ENCODE results near the gene C7orf57.

The C7orf57 gene

DNA sequence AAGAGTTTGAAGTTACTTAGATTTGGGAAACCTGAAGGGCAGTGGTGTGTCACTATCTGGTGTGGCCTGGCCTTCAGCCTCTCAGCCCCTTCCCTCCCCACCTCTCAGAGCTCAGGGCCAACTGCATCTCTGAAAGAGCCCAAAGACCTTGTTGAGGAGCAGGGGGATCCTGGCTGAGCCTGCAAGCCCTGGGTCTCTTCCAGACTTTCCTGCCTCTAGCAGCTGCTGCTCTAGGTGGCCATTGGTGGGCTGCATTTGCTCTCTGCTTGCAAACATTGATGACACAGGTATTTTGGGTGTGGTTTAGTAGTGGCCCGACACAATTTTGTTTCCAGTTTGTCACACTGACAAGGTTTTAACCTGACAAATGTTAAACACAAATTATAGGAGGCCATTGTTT lies 50.6 kb downstream of the C7orf57 start:
- no peak overlapping the region for H3K4ac ChIP-seq (ENCODE audit: low read depth, low read length)
- H3K27me3 ChIP-seq (ENCODE audit: insufficient read depth, low read length, poor library complexity): no peaks in the 10 kb centered on the region
- no peak overlapping the region for H4K8ac ChIP-seq (ENCODE audit: low read depth, low read length)
- H3K79me2 ChIP-seq (ENCODE audit: control insufficient read depth, insufficient read depth, low read length): peaks cover 8% of the 10 kb centered on the region
- no peak overlapping the region for H3K27ac ChIP-seq (ENCODE audit: low read depth, low read length)
- no peak overlapping the region for H2BK15ac ChIP-seq (replicated peaks; ENCODE audit: low read depth)
- H3K36me3 ChIP-seq (ENCODE audit: control insufficient read depth, insufficient read depth, low read length): no peaks in the 10 kb centered on the region
- no peak overlapping the region for H3K56ac ChIP-seq (ENCODE audit: low read length)
- no peak overlapping the region for H3K4me3 ChIP-seq (ENCODE audit: low read length)
- peak overlapping the region; percentile 23 for H2BK5ac ChIP-seq (ENCODE audit: low read length)
- H3K18ac ChIP-seq (ENCODE audit: low read length): peak overlapping the region; percentile 24
- H3K4me1 ChIP-seq (ENCODE audit: control insufficient read depth, low read depth, low read length): peaks cover 4% of the 10 kb centered on the region
- WGBS (ENCODE audit: extremely low coverage, insufficient coverage, low lambda C conversion rate): no CpG with 5 or more reads among the region's 1 CpG
- no peak overlapping the region for H3K23ac ChIP-seq (ENCODE audit: low read length)
- DNase-seq: no peak
- peaks cover 5% of the 10 kb centered on the region for H3K79me1 ChIP-seq (ENCODE audit: low read length)
- H4K5ac ChIP-seq (ENCODE audit: low read length): no peak overlapping the region
- H3K4me2 ChIP-seq (ENCODE audit: low read length): no peak overlapping the region
- no peak overlapping the region for H3K9ac ChIP-seq (ENCODE audit: low read length)
- H2AK5ac ChIP-seq (ENCODE audit: low read length): no peak overlapping the region
- H2BK120ac ChIP-seq (ENCODE audit: low read depth, low read length): no peak overlapping the region

DNA sequence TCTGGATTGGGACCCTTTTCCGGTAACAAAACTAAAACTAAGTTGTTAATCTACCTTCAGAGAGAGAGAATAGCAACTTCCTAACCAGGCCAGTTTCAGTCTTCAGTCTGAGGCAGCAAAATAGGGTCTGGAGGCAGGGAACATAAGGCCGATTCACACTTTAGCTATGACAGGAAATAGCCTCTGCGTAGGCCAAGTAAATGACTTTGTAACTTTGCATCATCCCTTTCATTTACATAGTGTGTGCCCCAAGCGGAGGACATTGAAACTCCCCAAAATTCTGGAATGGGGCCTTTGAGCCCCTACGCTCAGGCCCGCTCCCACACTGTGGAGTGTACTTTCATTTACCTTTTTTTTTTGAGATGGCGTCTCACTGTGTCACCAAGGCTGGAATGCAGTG lies 52.0 kb downstream of the C7orf57 start:
- H3K23ac ChIP-seq (ENCODE audit: low read length): no peak overlapping the region
- peak overlapping the region; percentile 9 for H3K18ac ChIP-seq (ENCODE audit: low read length)
- peak; percentile 55 for DNase-seq
- H3K4me2 ChIP-seq (ENCODE audit: low read length): no peak overlapping the region
- H4K8ac ChIP-seq (ENCODE audit: low read depth, low read length): no peak overlapping the region
- peaks cover 4% of the 10 kb centered on the region for H3K4me1 ChIP-seq (ENCODE audit: control insufficient read depth, low read depth, low read length)
- H3K79me2 ChIP-seq (ENCODE audit: control insufficient read depth, insufficient read depth, low read length): peaks cover 8% of the 10 kb centered on the region
- no peak overlapping the region for H3K4me3 ChIP-seq (ENCODE audit: low read length)
- no peak overlapping the region for H2BK5ac ChIP-seq (ENCODE audit: low read length)
- H2BK15ac ChIP-seq (replicated peaks; ENCODE audit: low read depth): no peak overlapping the region
- H4K5ac ChIP-seq (ENCODE audit: low read length): no peak overlapping the region
- no CpG with 5 or more reads among the region's 7 CpGs for WGBS (ENCODE audit: extremely low coverage, insufficient coverage, low lambda C conversion rate)
- H2AK5ac ChIP-seq (ENCODE audit: low read length): no peak overlapping the region
- H3K56ac ChIP-seq (ENCODE audit: low read length): peak overlapping the region; percentile 10
- no peak overlapping the region for H3K9ac ChIP-seq (ENCODE audit: low read length)
- no peak overlapping the region for H3K4ac ChIP-seq (ENCODE audit: low read depth, low read length)
- H3K36me3 ChIP-seq (ENCODE audit: control insufficient read depth, insufficient read depth, low read length): peaks cover 1% of the 10 kb centered on the region
- no peaks in the 10 kb centered on the region for H3K27me3 ChIP-seq (ENCODE audit: insufficient read depth, low read length, poor library complexity)
- peaks cover 9% of the 10 kb centered on the region for H3K79me1 ChIP-seq (ENCODE audit: low read length)
- H2BK120ac ChIP-seq (ENCODE audit: low read depth, low read length): no peak overlapping the region
- peak overlapping the region; percentile 62 for H3K27ac ChIP-seq (ENCODE audit: low read depth, low read length)

DNA sequence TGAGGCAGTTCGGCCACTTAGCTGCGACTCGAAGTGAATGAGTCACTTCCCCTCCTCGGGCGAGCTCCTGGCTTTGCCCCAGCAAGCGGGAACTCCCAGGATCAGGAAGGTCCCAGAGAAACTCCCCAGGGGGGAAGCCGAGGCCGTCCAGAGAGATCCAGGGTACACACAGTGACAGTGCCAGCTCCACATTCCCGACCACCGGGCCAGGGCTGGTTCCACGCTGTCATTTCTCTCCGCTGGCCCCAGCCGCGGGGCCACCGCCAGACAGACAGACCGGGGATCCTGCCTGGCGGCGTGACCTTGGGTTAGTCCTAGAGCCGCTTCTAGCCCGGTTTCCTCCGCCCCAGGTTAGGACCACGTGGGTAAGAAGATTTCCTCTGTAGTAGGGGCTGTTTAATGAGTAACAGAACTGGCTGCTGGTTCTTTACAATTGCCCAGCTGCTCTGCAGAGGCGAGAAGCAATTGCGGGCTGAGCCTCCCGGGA lies 53.3 kb downstream of the C7orf57 start:
- peak overlapping the region; percentile 65 for H2BK120ac ChIP-seq (ENCODE audit: low read depth, low read length)
- peaks cover 3% of the 10 kb centered on the region for H3K36me3 ChIP-seq (ENCODE audit: control insufficient read depth, insufficient read depth, low read length)
- H2BK5ac ChIP-seq (ENCODE audit: low read length): peak overlapping the region; percentile 47
- peak overlapping the region; percentile 88 for H3K56ac ChIP-seq (ENCODE audit: low read length)
- no peak overlapping the region for H4K8ac ChIP-seq (ENCODE audit: low read depth, low read length)
- peak overlapping the region; percentile 39 for H3K4me3 ChIP-seq (ENCODE audit: low read length)
- no peak overlapping the region for H4K5ac ChIP-seq (ENCODE audit: low read length)
- H3K9ac ChIP-seq (ENCODE audit: low read length): peak overlapping the region; percentile 78
- WGBS (ENCODE audit: extremely low coverage, insufficient coverage, low lambda C conversion rate): no CpG with 5 or more reads among the region's 25 CpGs
- H3K27ac ChIP-seq (ENCODE audit: low read depth, low read length): peak overlapping the region; percentile 97
- H3K23ac ChIP-seq (ENCODE audit: low read length): no peak overlapping the region
- peaks cover 9% of the 10 kb centered on the region for H3K79me1 ChIP-seq (ENCODE audit: low read length)
- peak overlapping the region; percentile 55 for H3K4me2 ChIP-seq (ENCODE audit: low read length)
- DNase-seq: peak; percentile 95
- H3K4me1 ChIP-seq (ENCODE audit: control insufficient read depth, low read depth, low read length): peaks cover 4% of the 10 kb centered on the region
- H3K4ac ChIP-seq (ENCODE audit: low read depth, low read length): no peak overlapping the region
- peaks cover 8% of the 10 kb centered on the region for H3K79me2 ChIP-seq (ENCODE audit: control insufficient read depth, insufficient read depth, low read length)
- H2BK15ac ChIP-seq (replicated peaks; ENCODE audit: low read depth): peak overlapping the region; percentile 4
- H2AK5ac ChIP-seq (ENCODE audit: low read length): no peak overlapping the region
- peak overlapping the region; percentile 97 for H3K18ac ChIP-seq (ENCODE audit: low read length)
- no peaks in the 10 kb centered on the region for H3K27me3 ChIP-seq (ENCODE audit: insufficient read depth, low read length, poor library complexity)

DNA sequence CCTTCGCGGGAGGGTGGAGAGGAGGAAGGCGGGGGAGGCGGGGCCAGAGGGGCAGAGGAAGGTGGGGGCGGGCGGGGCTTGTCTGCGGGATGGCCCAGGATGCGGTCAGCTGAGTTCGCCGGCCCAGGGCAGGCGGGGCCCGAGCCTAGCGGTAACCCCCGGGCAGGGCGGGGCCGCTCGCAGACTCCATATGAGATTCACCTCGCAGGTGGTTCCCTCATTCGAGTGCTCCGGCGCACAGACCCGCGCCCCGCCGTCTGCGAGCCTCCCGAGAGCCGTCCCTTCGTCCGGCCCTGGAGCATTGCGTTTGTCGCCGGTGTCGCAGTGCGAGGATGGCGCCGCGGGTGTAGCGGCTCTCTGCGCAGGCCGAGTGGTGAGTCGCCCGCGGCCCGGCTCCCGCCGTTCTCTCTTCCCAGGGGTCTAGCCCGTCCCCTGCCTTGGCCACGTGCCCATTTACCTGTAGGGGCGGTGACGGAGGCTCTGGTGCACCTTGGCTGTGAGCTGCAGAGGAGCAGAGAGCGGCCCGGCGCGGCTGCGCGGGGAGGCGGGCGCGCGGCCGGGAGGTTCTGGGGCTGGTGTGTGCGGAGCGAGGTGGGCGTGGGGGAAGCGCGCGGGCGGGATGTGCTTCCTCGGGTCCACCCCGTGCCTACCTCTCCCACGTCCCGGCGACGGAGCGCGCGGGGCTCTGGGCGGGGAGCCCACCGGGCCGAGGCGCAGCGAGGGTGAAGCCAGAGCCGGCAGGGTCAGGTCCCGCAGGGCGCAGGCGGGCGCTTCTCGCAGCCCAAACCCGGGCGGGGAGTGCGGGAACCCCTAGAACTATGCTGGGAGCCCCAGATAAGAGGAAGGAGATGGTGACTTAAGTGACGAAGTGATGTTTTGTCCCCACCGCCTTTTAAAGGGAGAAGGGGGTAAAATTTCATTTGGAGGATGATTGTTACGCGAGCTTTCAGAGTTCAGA lies 54.0 kb downstream of the C7orf57 start, which contains the start of gene UPP1:
UPP1 (plus strand) TSS at position 220 of the 958 bp plus-strand sequence. CDS start 5,519 bp downstream, outside the sequence.
- WGBS (ENCODE audit: extremely low coverage, insufficient coverage, low lambda C conversion rate): no CpG with 5 or more reads among the region's 96 CpGs
- Histone ChIP-seq H3K79me2 (ENCODE audit: control insufficient read depth, insufficient read depth, low read length) (peaks cover 8% of the 10 kb centered on the region), H3K79me1 (ENCODE audit: low read length) (peaks cover 9% of the 10 kb centered on the region), H3K18ac (ENCODE audit: low read length) (peak within 1 kb of the TSS; percentile 97), H3K4me1 (ENCODE audit: control insufficient read depth, low read depth, low read length) (peaks cover 4% of the 10 kb centered on the region), H2BK15ac (replicated peaks; ENCODE audit: low read depth) (peak within 1 kb of the TSS; percentile 4), H2BK5ac (ENCODE audit: low read length) (peak within 1 kb of the TSS; percentile 47), H3K9ac (ENCODE audit: low read length) (peak within 1 kb of the TSS; percentile 81), H3K27me3 (ENCODE audit: insufficient read depth, low read length, poor library complexity) (no peaks in the 10 kb centered on the region), H2AK5ac (ENCODE audit: low read length) (no peak within 1 kb of the TSS), H3K36me3 (ENCODE audit: control insufficient read depth, insufficient read depth, low read length) (peaks cover 3% of the 10 kb centered on the region), H3K23ac (ENCODE audit: low read length) (peak within 1 kb of the TSS; percentile 85), H3K4me3 (ENCODE audit: low read length) (peak within 1 kb of the TSS; percentile 85), H4K5ac (ENCODE audit: low read length) (no peak within 1 kb of the TSS), H4K8ac (ENCODE audit: low read depth, low read length) (no peak within 1 kb of the TSS), H3K4ac (ENCODE audit: low read depth, low read length) (no peak within 1 kb of the TSS), H2BK120ac (ENCODE audit: low read depth, low read length) (peak within 1 kb of the TSS; percentile 65), H3K27ac (ENCODE audit: low read depth, low read length) (peak within 1 kb of the TSS; percentile 97), H3K4me2 (ENCODE audit: low read length) (peak within 1 kb of the TSS; percentile 78), H3K56ac (ENCODE audit: low read length) (peak within 1 kb of the TSS; percentile 94)
- peak; percentile 97 for DNase-seq

DNA sequence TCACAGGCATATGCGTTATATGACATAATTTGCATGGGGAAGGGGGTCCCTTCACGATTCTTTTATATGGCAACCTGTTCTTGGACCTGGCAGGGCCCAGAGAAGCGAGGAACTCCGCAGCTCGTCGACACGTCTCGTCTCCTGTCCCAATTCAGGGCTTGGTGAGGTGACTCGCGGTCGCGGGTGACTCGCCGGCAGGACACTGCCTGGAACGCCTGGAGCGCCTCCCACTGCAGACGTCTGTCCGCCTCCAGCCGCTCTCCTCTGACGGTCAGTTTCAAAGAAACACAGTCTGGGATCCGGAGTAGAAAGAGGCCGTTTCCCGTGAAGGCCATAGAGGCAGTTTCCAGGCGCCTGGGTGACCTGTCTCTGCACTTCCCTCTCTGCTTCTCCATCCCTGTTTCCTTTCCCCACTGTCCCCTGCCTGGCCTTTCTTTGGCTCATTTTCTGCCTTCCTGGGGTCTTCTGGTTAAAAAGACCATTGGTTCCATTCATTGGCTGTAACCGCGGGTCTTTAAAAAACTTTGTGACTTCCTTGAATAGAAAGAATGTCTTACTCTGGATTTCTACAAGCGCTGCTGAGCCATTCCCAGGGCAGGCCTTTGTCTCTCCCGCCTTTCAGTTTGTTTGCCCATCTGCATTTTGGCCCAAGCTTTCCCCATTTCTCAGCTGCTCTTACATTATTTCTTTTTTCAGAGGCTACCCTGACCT lies 54.9 kb downstream of the C7orf57 start:
- H3K23ac ChIP-seq (ENCODE audit: low read length): no peak overlapping the region
- peaks cover 4% of the 10 kb centered on the region for H3K4me1 ChIP-seq (ENCODE audit: control insufficient read depth, low read depth, low read length)
- H3K27me3 ChIP-seq (ENCODE audit: insufficient read depth, low read length, poor library complexity): no peaks in the 10 kb centered on the region
- peaks cover 8% of the 10 kb centered on the region for H3K79me2 ChIP-seq (ENCODE audit: control insufficient read depth, insufficient read depth, low read length)
- peak; percentile 48 for DNase-seq
- peak overlapping the region; percentile 81 for H3K9ac ChIP-seq (ENCODE audit: low read length)
- H2BK5ac ChIP-seq (ENCODE audit: low read length): no peak overlapping the region
- no CpG with 5 or more reads among the region's 28 CpGs for WGBS (ENCODE audit: extremely low coverage, insufficient coverage, low lambda C conversion rate)
- no peak overlapping the region for H2AK5ac ChIP-seq (ENCODE audit: low read length)
- H3K56ac ChIP-seq (ENCODE audit: low read length): peak overlapping the region; percentile 94
- peaks cover 5% of the 10 kb centered on the region for H3K36me3 ChIP-seq (ENCODE audit: control insufficient read depth, insufficient read depth, low read length)
- no peak overlapping the region for H3K18ac ChIP-seq (ENCODE audit: low read length)
- H4K8ac ChIP-seq (ENCODE audit: low read depth, low read length): no peak overlapping the region
- peak overlapping the region; percentile 78 for H3K4me2 ChIP-seq (ENCODE audit: low read length)
- peak overlapping the region; percentile 85 for H3K4me3 ChIP-seq (ENCODE audit: low read length)
- no peak overlapping the region for H2BK15ac ChIP-seq (replicated peaks; ENCODE audit: low read depth)
- peaks cover 9% of the 10 kb centered on the region for H3K79me1 ChIP-seq (ENCODE audit: low read length)
- H4K5ac ChIP-seq (ENCODE audit: low read length): no peak overlapping the region
- H2BK120ac ChIP-seq (ENCODE audit: low read depth, low read length): no peak overlapping the region
- H3K27ac ChIP-seq (ENCODE audit: low read depth, low read length): no peak overlapping the region
- H3K4ac ChIP-seq (ENCODE audit: low read depth, low read length): no peak overlapping the region

Measured in mesendoderm (in vitro differentiated cells).